Measurements from ENCODE around the gene WNT7B. TPM values are rescaled to one million over a fixed set of nuclear protein-coding genes. Genes with fewer than 3 reads are reported as not detected.
A peak's percentile ranks its signal among the peaks of the same experiment; 100 is the strongest.

Gene WNT7B
- total RNA-seq: under 1 TPM in 1 of 5 donors, not detected in 4; 0.15 TPM
- not detected for total RNA-seq (2013)
- total RNA-seq: 0 to 0.13 (median 0) reads per million in 29 experiments

DNA sequence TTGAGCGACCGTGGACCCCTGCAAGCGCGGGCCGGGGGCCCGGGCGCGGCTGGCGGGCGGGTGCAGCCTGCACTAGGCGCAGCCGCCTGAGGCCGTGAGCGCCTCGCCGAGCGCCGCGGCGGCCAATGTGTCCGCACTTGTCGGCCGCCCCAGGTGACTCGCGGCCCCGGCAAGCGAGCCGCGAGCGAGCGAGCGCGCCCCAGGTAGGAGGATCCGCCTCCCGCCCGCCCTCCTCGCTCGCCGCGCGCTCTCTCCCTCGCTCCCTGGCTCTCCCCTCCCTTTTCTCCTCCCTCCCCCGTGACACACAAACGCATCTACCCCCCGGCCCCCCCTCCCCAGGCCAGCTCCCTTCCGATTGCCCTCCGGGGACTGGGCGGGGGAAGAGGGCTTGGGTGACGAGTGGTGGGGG, at the start of gene WNT7B:
TSS of gene WNT7B (minus strand) at position 160 of the 409 bp plus-strand sequence. CDS start 408 bp downstream, outside the sequence.
- no peak for ATAC-seq (replicated peaks in 1 of 4)
- Mint-ChIP-seq H3K9me3 (no peaks in the 10 kb centered on the region), H3K4me3 (peak within 1 kb of the TSS; percentile 51 to 64 (median 57)), H3K4me1 (peaks cover 0 to 26% (median 16%) of the 10 kb centered on the region in 3 donors), H3K27ac (no peak within 1 kb of the TSS), H3K27me3 (peaks cover 26 to 39% of the 10 kb centered on the region in 2 donors), H3K36me3 (no peaks in the 10 kb centered on the region)
- no peak within 1 kb of the TSS for H3K4me3 ChIP-seq (ENCODE audit: control insufficient read depth in 1 of 2, extremely low read depth in 1 of 2, low read length in 1 of 2)
- H3K36me3 ChIP-seq (ENCODE audit: control insufficient read depth in 2 of 2, extremely low read depth in 1 of 2, insufficient read depth in 1 of 2, low read length in 1 of 2): no peaks in the 10 kb centered on the region
- WGBS (ENCODE audit: insufficient coverage): under 1% methylated on average over 33 of the region's 49 CpGs
- H3K27me3 ChIP-seq (replicated peaks in 1 of 2; ENCODE audit: control insufficient read depth in 2 of 2, extremely low read depth in 1 of 2, insufficient read depth in 2 of 2, low read length in 1 of 2): peaks cover 12 to 74% of the 10 kb centered on the region in 2 experiments
- DNase-seq: peak in 8 of 35 experiments; percentile 11 to 27 (median 17)
- no peaks in the 10 kb centered on the region for H3K9me3 ChIP-seq
- peaks cover 2 to 28% of the 10 kb centered on the region in 2 experiments for H3K4me1 ChIP-seq (ENCODE audit: control insufficient read depth in 1 of 2, extremely low read depth in 1 of 2, insufficient read depth in 2 of 2, low read length in 2 of 2)
- H3K27ac ChIP-seq (ENCODE audit: low read length): no peak within 1 kb of the TSS
- POLR2A ChIA-PET: no interaction called here
- CTCF ChIA-PET: interaction anchor here in 1 of 2 donors (0.5 kb wide), 1 partner anchor 697 kb away, joined by 3 read pairs; no protein-coding TSS in a partner anchor

DNA sequence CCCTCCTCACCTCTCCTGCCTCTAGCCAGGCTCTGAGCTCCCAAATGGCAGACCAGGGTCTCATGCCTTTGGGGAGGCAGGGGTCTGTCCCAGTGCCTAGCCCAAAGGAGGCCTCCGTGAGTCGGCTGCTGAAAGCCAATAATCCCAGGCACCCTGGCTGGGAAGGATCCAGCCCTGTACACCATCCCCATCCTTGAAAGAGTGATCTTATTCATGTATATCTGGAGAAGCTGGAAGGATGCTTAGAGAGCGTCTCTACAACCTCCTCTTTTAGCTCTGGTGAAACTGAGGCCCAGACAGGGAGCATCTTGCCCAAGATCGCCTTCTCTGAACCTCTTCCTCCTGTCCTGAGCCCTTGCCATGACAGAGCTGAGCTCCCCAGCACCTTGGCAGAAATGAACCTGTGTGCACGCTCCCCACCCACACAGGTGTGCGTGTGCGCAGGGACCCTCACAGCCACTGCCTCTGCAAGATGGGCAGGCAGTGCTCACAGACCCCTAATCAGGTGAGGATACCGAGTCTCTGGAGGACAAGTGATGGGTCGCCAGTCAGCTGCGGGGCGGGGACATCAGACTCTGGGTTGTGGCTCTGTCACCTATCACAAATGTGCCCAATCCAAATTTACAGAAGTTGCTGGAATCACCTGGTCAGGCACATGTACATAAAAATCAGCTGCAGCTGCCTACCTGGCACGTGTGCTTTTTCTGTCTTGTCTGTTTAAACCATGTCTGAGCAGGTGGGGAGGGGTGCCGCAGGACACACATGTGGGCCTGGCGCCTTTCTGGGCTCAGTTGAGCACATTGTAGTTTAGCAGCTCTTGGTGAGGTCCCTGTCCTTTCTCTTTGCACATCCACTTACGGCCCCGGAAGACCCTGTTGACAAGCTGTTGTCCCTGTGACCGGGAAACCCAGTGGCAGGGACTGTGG, 49.3 kb upstream of the WNT7B start:
- Mint-ChIP-seq H3K4me3 (no peak overlapping the region), H3K4me1 (peaks cover 6 to 10% (median 6%) of the 10 kb centered on the region in 3 donors), H3K27ac (peak overlapping the region; percentile 23 to 48), H3K27me3 (peaks cover 32 to 49% of the 10 kb centered on the region in 2 donors), H3K36me3 (no peaks in the 10 kb centered on the region), H3K9me3 (no peaks in the 10 kb centered on the region)
- no peak overlapping the region for H3K27ac ChIP-seq (ENCODE audit: low read length)
- H3K27me3 ChIP-seq (replicated peaks in 1 of 2; ENCODE audit: control insufficient read depth in 2 of 2, extremely low read depth in 1 of 2, insufficient read depth in 2 of 2, low read length in 1 of 2): peaks cover 0 to 66% of the 10 kb centered on the region in 2 experiments
- CTCF ChIA-PET: interaction anchor here in 1 of 2 donors (1.4 kb wide), 1 partner anchor 20 kb away, joined by 5 read pairs; no protein-coding TSS in a partner anchor
- POLR2A ChIA-PET: no interaction called here
- ATAC-seq (replicated peaks in 1 of 4) (no peak), DNase-seq (no peak)
- H3K9me3 ChIP-seq: no peaks in the 10 kb centered on the region
- H3K36me3 ChIP-seq (ENCODE audit: control insufficient read depth in 2 of 2, extremely low read depth in 1 of 2, insufficient read depth in 1 of 2, low read length in 1 of 2): no peaks in the 10 kb centered on the region
- WGBS (ENCODE audit: insufficient coverage): 87% methylated on average over 11 of the region's 17 CpGs
- H3K4me3 ChIP-seq (ENCODE audit: control insufficient read depth in 1 of 2, extremely low read depth in 1 of 2, low read length in 1 of 2): no peak overlapping the region
- H3K4me1 ChIP-seq (ENCODE audit: control insufficient read depth in 1 of 2, extremely low read depth in 1 of 2, insufficient read depth in 2 of 2, low read length in 2 of 2): peaks cover 0 to 5% of the 10 kb centered on the region in 2 experiments

DNA sequence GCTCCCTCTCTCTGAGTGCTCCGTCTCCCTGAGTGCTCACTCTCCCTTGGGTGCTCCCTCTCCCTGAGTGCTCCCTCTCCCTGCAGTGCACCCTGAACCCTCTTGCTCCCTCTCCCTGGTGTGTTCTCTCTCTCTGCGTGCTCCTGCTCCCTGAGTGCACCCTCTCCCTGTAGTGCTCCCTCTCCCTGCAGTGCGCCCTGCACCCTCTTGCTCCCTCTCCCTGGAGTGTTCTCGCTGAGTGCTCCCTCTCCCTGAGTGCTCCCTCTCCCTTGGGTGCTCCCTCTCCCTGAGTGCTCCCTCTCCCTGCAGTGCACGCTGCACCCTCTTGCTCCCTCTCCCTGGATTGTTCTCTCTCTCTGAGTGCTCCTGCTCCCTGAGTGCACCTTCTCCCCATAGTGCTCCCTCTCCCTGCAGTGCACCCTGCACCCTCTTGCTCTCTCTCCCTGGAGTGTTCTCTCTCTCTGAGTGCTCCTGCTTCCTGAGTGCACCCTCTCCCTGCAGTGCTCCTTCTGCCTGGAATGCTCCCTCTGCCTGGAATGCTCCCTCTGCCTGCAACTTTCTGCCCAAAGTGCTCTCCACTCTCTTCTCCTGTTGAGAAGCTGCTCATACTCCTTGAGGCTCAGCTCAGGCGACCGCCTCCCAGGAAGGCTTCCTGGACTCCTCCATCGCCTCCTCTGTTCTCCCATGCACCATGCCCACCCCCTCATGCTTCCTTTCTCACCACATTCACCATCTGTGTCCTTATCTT, 48.4 kb upstream of the WNT7B start:
- CTCF ChIA-PET: interaction anchor here in 1 of 2 donors (0.6 to 1.4 kb wide), 2 partner anchors 19 to 97 kb away, joined by 3 to 5 read pairs; no protein-coding TSS in a partner anchor
- Mint-ChIP-seq H3K4me1 (peaks cover 6 to 10% (median 6%) of the 10 kb centered on the region in 3 donors), H3K27ac (peak overlapping the region in 1 of 2 donors; percentile 23), H3K36me3 (no peaks in the 10 kb centered on the region), H3K27me3 (peaks cover 32 to 49% of the 10 kb centered on the region in 2 donors), H3K9me3 (no peaks in the 10 kb centered on the region), H3K4me3 (no peak overlapping the region)
- POLR2A ChIA-PET: no interaction called here
- Histone ChIP-seq H3K27ac (ENCODE audit: low read length) (no peak overlapping the region), H3K27me3 (replicated peaks in 1 of 2; ENCODE audit: control insufficient read depth in 2 of 2, extremely low read depth in 1 of 2, insufficient read depth in 2 of 2, low read length in 1 of 2) (peaks cover 0 to 64% of the 10 kb centered on the region in 2 experiments), H3K9me3 (no peaks in the 10 kb centered on the region), H3K4me3 (ENCODE audit: control insufficient read depth in 1 of 2, extremely low read depth in 1 of 2, low read length in 1 of 2) (no peak overlapping the region), H3K4me1 (ENCODE audit: control insufficient read depth in 1 of 2, extremely low read depth in 1 of 2, insufficient read depth in 2 of 2, low read length in 2 of 2) (peaks cover 0 to 5% of the 10 kb centered on the region in 2 experiments), H3K36me3 (ENCODE audit: control insufficient read depth in 2 of 2, extremely low read depth in 1 of 2, insufficient read depth in 1 of 2, low read length in 1 of 2) (no peaks in the 10 kb centered on the region)
- WGBS (ENCODE audit: insufficient coverage): 73% methylated on average over 7 of the region's 8 CpGs
- DNase-seq (peak in 1 of 35 experiments; percentile 11), ATAC-seq (replicated peaks in 1 of 4) (no peak)

DNA sequence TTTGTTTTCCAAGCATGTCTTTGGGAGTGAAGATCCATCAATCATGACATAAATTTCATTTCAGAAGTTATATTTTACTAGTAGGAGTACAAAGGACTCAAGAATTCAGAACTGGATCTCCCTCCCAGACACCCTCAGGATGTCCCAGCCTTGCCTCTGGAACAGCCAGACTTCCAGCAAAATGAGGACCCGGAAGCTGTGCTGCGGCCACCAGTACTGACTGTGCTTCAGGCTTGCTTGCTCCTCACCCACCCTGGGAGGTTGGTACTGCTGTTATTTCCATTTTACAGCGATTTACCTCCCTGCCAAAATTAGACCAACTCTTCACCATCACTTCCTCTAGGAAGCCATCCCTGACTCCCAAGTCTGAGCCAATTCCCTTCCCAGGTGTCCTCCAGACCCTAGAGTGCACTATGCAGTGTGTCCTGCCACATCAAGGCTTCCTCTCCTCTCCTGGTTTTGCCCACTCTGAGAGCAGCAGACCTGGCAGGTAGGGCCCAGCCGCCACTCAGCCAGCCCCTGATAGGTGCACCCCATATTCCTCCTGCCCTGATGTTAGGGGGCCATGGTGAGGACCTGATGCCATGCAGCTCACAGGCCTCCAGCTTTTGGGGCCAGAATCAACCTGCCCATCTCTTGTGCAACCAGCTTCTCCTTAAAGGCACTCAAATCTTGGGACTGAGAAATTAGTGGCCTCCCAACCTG, 47.3 kb upstream of the WNT7B start:
- ChIA-PET CTCF (interaction anchor here in 1 of 2 donors (0.6 kb wide), 1 partner anchor 98 kb away, joined by 3 read pairs; no protein-coding TSS in a partner anchor), POLR2A (no interaction called here)
- peaks cover 32 to 44% of the 10 kb centered on the region in 2 donors for H3K27me3 Mint-ChIP-seq
- ATAC-seq (replicated peaks in 1 of 4): no peak
- peaks cover 6 to 10% (median 6%) of the 10 kb centered on the region in 3 donors for H3K4me1 Mint-ChIP-seq
- peaks cover 0 to 5% of the 10 kb centered on the region in 2 experiments for H3K4me1 ChIP-seq (ENCODE audit: control insufficient read depth in 1 of 2, extremely low read depth in 1 of 2, insufficient read depth in 2 of 2, low read length in 2 of 2)
- no peaks in the 10 kb centered on the region for H3K36me3 Mint-ChIP-seq
- no peaks in the 10 kb centered on the region for H3K9me3 Mint-ChIP-seq
- WGBS (ENCODE audit: insufficient coverage): 89% methylated on average over 3 of the region's 4 CpGs
- H3K27ac ChIP-seq (ENCODE audit: low read length): no peak overlapping the region
- H3K27me3 ChIP-seq (replicated peaks in 1 of 2; ENCODE audit: control insufficient read depth in 2 of 2, extremely low read depth in 1 of 2, insufficient read depth in 2 of 2, low read length in 1 of 2): peaks cover 0 to 56% of the 10 kb centered on the region in 2 experiments
- H3K27ac Mint-ChIP-seq: no peak overlapping the region
- no peak overlapping the region for H3K4me3 ChIP-seq (ENCODE audit: control insufficient read depth in 1 of 2, extremely low read depth in 1 of 2, low read length in 1 of 2)
- H3K36me3 ChIP-seq (ENCODE audit: control insufficient read depth in 2 of 2, extremely low read depth in 1 of 2, insufficient read depth in 1 of 2, low read length in 1 of 2): no peaks in the 10 kb centered on the region
- no peak for DNase-seq
- no peak overlapping the region for H3K4me3 Mint-ChIP-seq
- no peaks in the 10 kb centered on the region for H3K9me3 ChIP-seq

DNA sequence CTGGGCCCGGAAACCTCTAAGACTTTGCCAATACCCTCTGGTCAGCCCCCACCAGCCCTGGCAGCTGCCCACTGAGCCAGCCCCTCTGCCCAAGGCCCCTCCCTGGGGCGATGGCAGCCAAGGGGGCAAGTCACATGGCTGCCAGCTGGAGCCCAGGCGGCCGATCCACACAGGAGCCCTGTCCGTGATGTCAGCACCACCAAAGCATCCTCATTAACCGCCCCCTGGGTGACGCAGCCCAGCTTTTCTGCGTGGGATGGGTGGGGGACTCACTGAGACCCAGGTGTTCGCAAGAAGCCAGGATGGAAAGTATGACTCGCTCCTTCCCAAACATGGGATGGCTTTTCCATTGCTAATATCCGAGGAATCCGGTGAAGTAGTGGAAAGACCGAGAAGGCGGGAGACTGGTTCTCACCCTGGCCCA, 46.6 kb upstream of the WNT7B start:
- DNase-seq (no peak), ATAC-seq (replicated peaks in 1 of 4) (no peak)
- Mint-ChIP-seq H3K4me1 (peaks cover 6 to 10% (median 6%) of the 10 kb centered on the region in 3 donors), H3K27ac (no peak overlapping the region), H3K9me3 (no peaks in the 10 kb centered on the region), H3K4me3 (no peak overlapping the region), H3K36me3 (no peaks in the 10 kb centered on the region), H3K27me3 (peaks cover 32 to 39% of the 10 kb centered on the region in 2 donors)
- no peak overlapping the region for H3K27ac ChIP-seq (ENCODE audit: low read length)
- peaks cover 0 to 50% of the 10 kb centered on the region in 2 experiments for H3K27me3 ChIP-seq (replicated peaks in 1 of 2; ENCODE audit: control insufficient read depth in 2 of 2, extremely low read depth in 1 of 2, insufficient read depth in 2 of 2, low read length in 1 of 2)
- 73% methylated on average over 8 of the region's 14 CpGs for WGBS (ENCODE audit: insufficient coverage)
- ChIA-PET POLR2A (no interaction called here), CTCF (no interaction called here)
- H3K9me3 ChIP-seq: no peaks in the 10 kb centered on the region
- H3K4me3 ChIP-seq (ENCODE audit: control insufficient read depth in 1 of 2, extremely low read depth in 1 of 2, low read length in 1 of 2): no peak overlapping the region
- no peaks in the 10 kb centered on the region for H3K36me3 ChIP-seq (ENCODE audit: control insufficient read depth in 2 of 2, extremely low read depth in 1 of 2, insufficient read depth in 1 of 2, low read length in 1 of 2)
- H3K4me1 ChIP-seq (ENCODE audit: control insufficient read depth in 1 of 2, extremely low read depth in 1 of 2, insufficient read depth in 2 of 2, low read length in 2 of 2): peaks cover 0 to 2% of the 10 kb centered on the region in 2 experiments
